Measurements from ENCODE around the gene ERICH6B. TPM values are rescaled to one million over a fixed set of nuclear protein-coding genes. Genes with fewer than 3 reads are reported as not detected.

ERICH6B gene
- total RNA-seq, 1 donor from 2014 or later: not detected

DNA sequence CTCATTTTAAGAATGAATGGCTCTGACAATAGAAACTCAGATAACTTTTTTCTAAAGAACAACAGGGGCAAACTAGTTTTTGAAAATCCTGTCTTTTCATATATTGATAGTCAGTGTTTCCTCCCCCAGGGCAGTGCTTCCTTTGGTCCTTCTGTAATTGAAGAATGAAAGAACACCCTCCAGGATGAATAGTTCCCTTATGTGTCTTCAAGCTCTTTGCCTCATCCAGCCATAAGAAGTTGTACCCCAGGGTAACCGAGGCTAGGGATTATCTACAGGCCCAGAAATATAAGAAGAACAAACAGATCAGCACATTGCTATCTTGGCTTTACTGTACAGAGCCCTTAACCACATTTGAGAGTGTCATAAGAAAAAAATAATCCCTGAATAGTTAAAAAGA, 12.1 kb upstream of the ERICH6B start:
- intact Hi-C loops (cut with micrococcal nuclease): no loop called here
- Mint-ChIP-seq H3K4me1 (ENCODE audit: low read depth) (no peaks in the 10 kb centered on the region), H3K9me3 (no peaks in the 10 kb centered on the region), H3K36me3 (ENCODE audit: low read depth) (no peaks in the 10 kb centered on the region), H3K27ac (no peak overlapping the region), H3K27me3 (ENCODE audit: insufficient read depth) (no peaks in the 10 kb centered on the region), H3K4me3 (no peak overlapping the region)
- DNase-seq (ENCODE audit: low spot score): no peak

DNA sequence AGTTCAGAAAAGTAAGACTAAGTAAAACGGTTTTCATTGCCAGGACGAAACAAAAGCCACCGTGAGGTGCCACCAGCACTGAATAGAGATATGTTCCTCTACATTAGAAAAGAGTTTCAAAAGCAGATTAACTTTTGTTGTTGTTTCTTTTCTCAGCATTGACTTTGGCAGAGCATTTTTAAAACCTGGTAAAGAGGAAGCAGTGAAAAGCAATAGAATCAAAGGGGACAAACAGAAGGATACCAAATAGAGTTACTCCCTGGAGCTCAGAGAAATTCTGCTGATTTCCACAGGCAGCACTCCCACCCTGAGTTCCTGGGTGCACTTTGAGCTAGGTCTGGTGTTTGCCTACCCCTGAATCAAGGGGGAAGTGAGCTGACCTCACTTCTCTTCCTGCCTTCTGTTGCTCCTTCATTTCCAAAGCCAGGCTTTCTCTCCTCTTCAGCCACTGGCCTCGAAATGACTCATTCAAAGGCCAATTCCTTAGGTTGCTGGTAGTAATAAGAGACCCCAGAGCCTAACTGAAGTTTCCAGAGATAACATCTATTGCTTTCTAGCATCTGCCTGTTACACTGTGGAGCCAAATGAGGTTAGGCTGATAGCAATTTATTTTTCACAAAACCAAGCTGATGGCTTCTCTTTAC, 11.3 kb upstream of the ERICH6B start:
- Mint-ChIP-seq H3K27ac (no peak overlapping the region), H3K27me3 (ENCODE audit: insufficient read depth) (peaks cover 3% of the 10 kb centered on the region), H3K36me3 (ENCODE audit: low read depth) (no peaks in the 10 kb centered on the region), H3K4me1 (ENCODE audit: low read depth) (no peaks in the 10 kb centered on the region), H3K9me3 (no peaks in the 10 kb centered on the region), H3K4me3 (no peak overlapping the region)
- intact Hi-C loops (cut with micrococcal nuclease): no loop called here
- DNase-seq (ENCODE audit: low spot score): no peak

DNA sequence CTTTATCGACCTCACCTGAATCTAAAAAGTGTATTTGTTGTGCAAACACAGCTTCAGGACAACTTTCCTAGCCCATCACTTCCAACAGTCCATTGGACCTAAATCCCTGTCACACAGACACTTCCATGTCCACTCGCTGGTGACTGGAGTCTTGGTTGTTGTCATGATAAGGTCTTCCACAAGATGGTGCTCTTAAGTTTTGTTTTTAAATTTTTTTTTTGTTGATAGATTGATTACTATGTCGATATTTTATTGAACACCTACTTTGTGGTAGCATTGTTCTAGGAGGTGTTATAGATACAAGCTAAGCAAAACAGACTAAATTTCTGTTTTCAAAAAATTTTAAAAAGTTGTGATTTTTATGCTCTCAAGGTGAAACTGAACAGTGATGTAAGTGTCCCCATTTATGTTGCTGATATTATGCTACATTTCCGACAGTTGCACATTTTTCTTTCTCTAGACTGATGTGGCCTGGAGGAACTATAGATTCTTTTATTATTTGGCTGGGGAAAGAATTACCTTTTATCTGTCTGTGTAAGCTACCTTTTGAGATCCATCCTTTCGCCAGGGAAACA, 8.1 kb upstream of the ERICH6B start:
- H3K4me1 Mint-ChIP-seq (ENCODE audit: low read depth): no peaks in the 10 kb centered on the region
- no peaks in the 10 kb centered on the region for H3K36me3 Mint-ChIP-seq (ENCODE audit: low read depth)
- intact Hi-C loops (cut with micrococcal nuclease): loop anchor here (1.0 to 2.0 kb wide), 3 partner anchors 95 to 698 kb away; no protein-coding TSS in a partner anchor
- peaks cover 14% of the 10 kb centered on the region for H3K27me3 Mint-ChIP-seq (ENCODE audit: insufficient read depth)
- no peak overlapping the region for H3K27ac Mint-ChIP-seq
- H3K4me3 Mint-ChIP-seq: no peak overlapping the region
- H3K9me3 Mint-ChIP-seq: no peaks in the 10 kb centered on the region
- DNase-seq (ENCODE audit: low spot score): no peak

DNA sequence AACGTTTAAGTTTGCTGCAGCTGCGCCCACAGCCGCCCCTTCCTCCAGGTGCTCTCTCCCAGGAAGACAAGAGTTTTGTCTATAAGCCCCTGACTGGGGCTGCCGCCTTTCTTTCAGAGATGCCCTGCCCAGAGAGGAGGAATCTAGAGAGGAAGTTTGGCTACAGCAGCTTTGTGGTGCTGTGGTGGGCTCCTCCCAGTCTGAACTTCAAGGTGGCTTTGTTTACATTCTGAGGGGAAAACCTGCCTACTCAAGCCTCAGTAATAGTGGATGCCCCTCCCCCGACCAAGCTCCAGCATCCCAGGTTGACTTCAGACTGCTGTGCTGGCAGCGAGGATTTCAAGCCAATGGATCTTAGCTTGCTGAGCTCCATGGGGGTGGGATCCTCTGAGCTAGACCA, 6.4 kb upstream of the ERICH6B start:
- Mint-ChIP-seq H3K9me3 (no peaks in the 10 kb centered on the region), H3K4me3 (no peak overlapping the region), H3K4me1 (ENCODE audit: low read depth) (no peaks in the 10 kb centered on the region), H3K27ac (no peak overlapping the region), H3K27me3 (ENCODE audit: insufficient read depth) (peaks cover 22% of the 10 kb centered on the region), H3K36me3 (ENCODE audit: low read depth) (no peaks in the 10 kb centered on the region)
- DNase-seq (ENCODE audit: low spot score): no peak
- intact Hi-C loops (cut with micrococcal nuclease): loop anchor here (2.0 kb wide), 1 partner anchor 505 kb away; no protein-coding TSS in a partner anchor

DNA sequence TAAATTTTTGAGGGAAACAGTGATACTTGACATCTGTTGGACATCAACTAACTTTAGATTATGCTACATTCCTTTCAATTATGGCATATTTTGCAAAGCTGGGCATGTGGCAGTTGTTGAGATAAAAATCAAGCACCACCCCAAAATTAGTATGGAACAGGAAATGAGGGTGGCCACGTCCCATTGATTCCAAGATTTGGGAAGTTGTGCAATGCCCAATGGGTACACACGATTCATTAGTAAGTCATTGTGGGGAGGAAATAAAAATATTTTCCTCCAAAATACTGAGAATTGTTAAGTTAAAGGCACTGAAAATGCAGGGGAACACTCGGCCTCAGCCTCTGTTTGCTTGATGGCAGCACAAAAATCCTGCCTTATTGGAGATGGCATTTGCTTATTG, 7.6 kb downstream of the ERICH6B start:
- Mint-ChIP-seq H3K27ac (no peak overlapping the region), H3K4me3 (no peak overlapping the region), H3K4me1 (ENCODE audit: low read depth) (no peaks in the 10 kb centered on the region), H3K9me3 (no peaks in the 10 kb centered on the region), H3K36me3 (ENCODE audit: low read depth) (no peaks in the 10 kb centered on the region), H3K27me3 (ENCODE audit: insufficient read depth) (peaks cover 9% of the 10 kb centered on the region)
- intact Hi-C loops (cut with micrococcal nuclease): no loop called here
- DNase-seq (ENCODE audit: low spot score): no peak

DNA sequence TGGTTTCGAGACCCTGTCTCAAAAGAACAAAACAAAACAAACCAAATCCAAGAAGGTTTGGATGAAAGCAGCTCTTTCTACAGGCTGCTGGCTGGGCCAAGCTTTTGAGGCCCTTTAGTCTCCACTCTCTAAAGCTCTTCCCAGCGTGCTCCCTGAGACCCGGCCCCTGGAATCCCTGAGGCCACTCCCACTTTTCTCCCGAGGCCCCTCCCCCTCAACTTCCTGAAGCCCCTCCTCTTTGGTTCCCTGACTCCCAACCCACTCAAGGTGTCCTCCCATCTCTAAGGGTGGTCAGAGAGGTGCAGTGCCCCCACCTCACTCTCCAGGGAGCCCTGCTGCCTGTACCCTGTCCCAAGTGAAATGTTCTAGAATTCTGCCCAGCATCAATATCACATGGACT, 10.6 kb downstream of the ERICH6B start:
- no peaks in the 10 kb centered on the region for H3K4me1 Mint-ChIP-seq (ENCODE audit: low read depth)
- H3K9me3 Mint-ChIP-seq: no peaks in the 10 kb centered on the region
- no peak overlapping the region for H3K4me3 Mint-ChIP-seq
- H3K27ac Mint-ChIP-seq: no peak overlapping the region
- H3K36me3 Mint-ChIP-seq (ENCODE audit: low read depth): no peaks in the 10 kb centered on the region
- H3K27me3 Mint-ChIP-seq (ENCODE audit: insufficient read depth): peaks cover 11% of the 10 kb centered on the region
- intact Hi-C loops (cut with micrococcal nuclease): no loop called here
- DNase-seq (ENCODE audit: low spot score): no peak

DNA sequence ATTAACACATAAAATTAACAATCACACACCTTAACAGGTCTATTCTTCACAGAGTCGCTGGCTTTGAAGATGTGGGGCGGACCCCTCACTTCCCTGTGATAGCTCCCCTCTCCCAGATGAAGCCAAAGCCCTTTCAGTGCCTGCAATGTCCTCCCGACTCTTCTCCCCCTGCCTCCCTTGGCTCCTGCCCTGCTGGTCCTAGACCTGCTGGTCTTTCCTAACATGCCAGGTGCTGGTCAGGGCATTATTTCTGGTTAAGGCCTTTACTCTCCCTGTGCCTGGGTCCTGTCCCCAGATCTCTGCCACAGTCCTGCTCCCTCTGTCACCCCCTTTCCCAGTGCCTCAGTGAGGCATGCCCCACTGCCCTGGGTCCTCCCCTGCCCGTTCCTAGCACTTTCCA, 12.2 kb downstream of the ERICH6B start:
- intact Hi-C loops (cut with micrococcal nuclease): no loop called here
- Mint-ChIP-seq H3K4me1 (ENCODE audit: low read depth) (no peaks in the 10 kb centered on the region), H3K36me3 (ENCODE audit: low read depth) (no peaks in the 10 kb centered on the region)

DNA sequence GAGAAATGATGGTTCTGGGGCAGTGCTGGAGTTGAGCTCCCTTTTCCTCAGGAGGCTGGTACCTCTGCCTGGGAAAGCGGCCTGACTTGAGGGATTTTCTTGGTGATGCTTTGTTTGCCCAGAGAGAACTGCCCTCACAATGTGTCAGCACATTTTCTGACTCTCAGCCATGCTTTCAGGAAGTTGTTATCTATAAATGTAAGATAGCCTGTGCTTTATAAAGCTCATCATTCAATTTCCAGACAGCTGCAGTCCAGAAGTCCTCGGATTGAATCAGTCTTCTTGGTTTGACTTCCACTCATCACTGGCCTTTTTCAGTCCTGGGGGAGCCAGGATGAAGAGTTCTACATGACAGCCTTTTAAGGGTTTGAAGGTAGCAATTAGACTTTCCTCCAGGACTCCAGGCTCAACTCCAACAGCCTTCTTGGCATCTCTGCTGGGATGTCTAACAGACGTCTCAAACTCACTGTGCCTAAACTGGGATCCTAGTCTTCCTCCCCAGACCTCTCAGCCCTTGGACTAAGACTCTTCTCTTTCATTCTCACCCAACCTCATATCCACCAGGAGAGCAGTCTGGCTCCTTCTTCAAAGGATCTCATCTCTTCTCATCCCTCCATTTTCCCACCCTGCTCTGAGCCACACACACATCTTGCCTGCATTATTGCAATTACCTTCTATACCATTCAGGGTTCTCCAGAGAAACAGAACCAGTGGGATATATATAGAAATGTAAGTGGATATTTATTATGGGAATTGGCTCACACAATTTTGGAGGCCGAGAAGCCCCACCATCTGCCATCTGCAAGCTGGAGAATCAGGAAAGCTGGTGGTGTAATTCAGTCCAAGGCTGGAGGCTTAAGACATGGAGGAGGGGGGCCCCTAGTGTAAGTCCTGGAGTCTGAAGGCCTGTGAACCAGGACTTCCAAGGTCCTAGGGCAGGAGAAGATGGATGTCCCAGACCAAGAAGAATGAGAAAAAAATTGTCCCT, 13.1 kb downstream of the ERICH6B start:
- Mint-ChIP-seq H3K9me3 (no peaks in the 10 kb centered on the region), H3K4me3 (no peak overlapping the region), H3K4me1 (ENCODE audit: low read depth) (no peaks in the 10 kb centered on the region), H3K27ac (no peak overlapping the region), H3K27me3 (ENCODE audit: insufficient read depth) (peaks cover 10% of the 10 kb centered on the region), H3K36me3 (ENCODE audit: low read depth) (no peaks in the 10 kb centered on the region)
- intact Hi-C loops (cut with micrococcal nuclease): no loop called here
- DNase-seq (ENCODE audit: low spot score): no peak

More for the DNA sequence above, 12.2 kb downstream of the ERICH6B start:
- Mint-ChIP-seq H3K27ac (no peak overlapping the region), H3K4me3 (no peak overlapping the region), H3K27me3 (ENCODE audit: insufficient read depth) (peaks cover 7% of the 10 kb centered on the region), H3K9me3 (no peaks in the 10 kb centered on the region)
- DNase-seq (ENCODE audit: low spot score): no peak

DNA sequence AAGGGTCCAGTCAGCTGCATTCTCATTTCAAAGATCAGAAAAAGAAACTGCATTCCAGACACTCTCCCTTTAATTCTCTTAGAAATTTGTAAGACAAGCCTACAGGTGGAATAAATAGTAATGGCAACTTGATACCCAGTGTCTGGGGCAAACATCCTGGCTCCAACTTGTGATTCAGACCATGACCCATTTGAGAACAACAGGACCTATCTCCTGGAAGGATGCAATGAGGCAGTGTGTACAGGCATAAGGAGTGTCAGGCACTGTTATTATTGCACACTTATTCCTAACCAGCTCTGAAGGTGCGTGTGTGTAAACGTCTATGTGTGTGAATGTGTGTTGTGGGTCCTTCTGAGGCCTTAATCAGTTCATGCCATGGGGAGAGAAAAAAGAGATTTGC, 13.9 kb downstream of the ERICH6B start:
- intact Hi-C loops (cut with micrococcal nuclease): no loop called here
- DNase-seq (ENCODE audit: low spot score): no peak
- Mint-ChIP-seq H3K9me3 (no peaks in the 10 kb centered on the region), H3K27me3 (ENCODE audit: insufficient read depth) (peaks cover 14% of the 10 kb centered on the region), H3K4me1 (ENCODE audit: low read depth) (no peaks in the 10 kb centered on the region), H3K36me3 (ENCODE audit: low read depth) (no peaks in the 10 kb centered on the region), H3K4me3 (no peak overlapping the region), H3K27ac (no peak overlapping the region)

DNA sequence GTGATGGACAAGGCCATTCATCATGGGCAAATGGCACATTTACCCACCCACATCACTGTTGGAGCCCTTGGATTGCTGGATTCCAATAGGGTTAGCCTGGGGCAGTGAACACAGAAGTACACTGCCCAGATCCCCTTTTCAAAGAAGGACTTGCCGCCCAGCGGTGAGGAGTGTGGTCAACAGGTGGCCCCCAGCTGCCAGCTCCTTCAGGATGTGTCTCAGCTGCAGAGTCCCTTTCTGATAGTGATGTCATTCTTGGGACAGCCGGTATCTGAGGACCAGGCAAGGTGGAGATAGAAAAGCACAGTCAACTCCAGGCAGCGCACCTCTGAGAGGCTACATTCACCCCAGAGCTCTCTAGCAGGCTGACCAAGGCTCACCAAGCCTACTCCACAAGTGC, 16.9 kb downstream of the ERICH6B start:
- Mint-ChIP-seq H3K27ac (no peak overlapping the region), H3K4me3 (no peak overlapping the region), H3K4me1 (ENCODE audit: low read depth) (no peaks in the 10 kb centered on the region), H3K9me3 (no peaks in the 10 kb centered on the region), H3K27me3 (ENCODE audit: insufficient read depth) (peaks cover 21% of the 10 kb centered on the region), H3K36me3 (ENCODE audit: low read depth) (no peaks in the 10 kb centered on the region)
- no peak for DNase-seq (ENCODE audit: low spot score)
- intact Hi-C loops (cut with micrococcal nuclease): no loop called here

DNA sequence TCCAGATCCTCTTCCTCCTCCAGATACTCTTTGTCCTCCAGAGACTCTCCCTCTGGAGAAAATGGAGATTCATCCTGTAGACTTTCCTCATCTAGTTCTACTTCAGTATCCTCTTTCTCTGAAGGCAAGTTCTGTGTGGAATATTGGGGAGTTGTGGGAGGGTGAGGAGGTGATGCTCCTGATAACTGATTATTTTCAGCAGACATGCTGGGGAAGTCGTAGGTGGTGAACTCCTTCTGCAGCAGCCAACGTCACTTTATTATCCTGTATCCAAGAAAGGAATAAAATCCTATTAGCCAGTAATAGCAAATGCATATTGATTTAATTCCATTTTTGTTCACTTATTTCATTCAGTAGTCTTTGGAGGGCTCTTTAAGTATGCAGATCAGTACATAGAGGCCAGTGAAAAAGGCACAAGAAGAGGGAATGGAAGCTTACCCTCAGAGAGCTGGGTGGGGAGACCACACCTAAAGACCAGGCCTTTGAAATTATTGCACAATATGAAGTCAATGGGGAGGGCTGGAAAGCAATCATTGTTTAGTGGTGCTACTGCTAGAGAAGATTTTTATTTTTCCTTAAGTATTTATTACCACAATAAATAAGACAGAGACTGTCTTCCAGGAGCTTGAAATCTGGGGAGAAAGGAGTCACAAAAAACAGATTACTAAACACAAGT, 18.6 kb downstream of the ERICH6B start:
- H3K4me1 Mint-ChIP-seq (ENCODE audit: low read depth): no peaks in the 10 kb centered on the region
- DNase-seq (ENCODE audit: low spot score): no peak
- peaks cover 21% of the 10 kb centered on the region for H3K27me3 Mint-ChIP-seq (ENCODE audit: insufficient read depth)
- H3K9me3 Mint-ChIP-seq: no peaks in the 10 kb centered on the region
- H3K27ac Mint-ChIP-seq: no peak overlapping the region
- intact Hi-C loops (cut with micrococcal nuclease): no loop called here
- no peaks in the 10 kb centered on the region for H3K36me3 Mint-ChIP-seq (ENCODE audit: low read depth)
- no peak overlapping the region for H3K4me3 Mint-ChIP-seq

DNA sequence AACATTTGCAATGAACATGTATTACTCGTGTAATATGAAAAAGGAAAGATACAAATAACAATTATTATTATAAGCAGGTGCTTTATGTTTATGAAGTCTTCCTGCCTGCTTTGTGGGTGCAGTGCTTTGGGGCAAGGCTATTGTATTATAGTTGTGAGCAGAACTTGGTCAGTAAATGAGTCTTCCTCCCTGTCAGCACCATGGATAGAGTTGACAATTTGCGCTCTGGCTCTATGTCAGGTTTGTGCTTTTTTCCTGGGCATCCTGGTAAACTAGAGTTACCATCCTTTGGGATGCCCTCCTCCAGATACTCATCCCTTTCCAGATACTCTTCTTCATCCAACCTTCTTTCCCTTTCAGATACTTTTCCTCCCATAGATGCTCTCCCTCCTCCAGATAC, 19.6 kb downstream of the ERICH6B start:
- no peak for DNase-seq (ENCODE audit: low spot score)
- intact Hi-C loops (cut with micrococcal nuclease): no loop called here
- Mint-ChIP-seq H3K4me3 (no peak overlapping the region), H3K27me3 (ENCODE audit: insufficient read depth) (peaks cover 19% of the 10 kb centered on the region), H3K27ac (no peak overlapping the region), H3K36me3 (ENCODE audit: low read depth) (no peaks in the 10 kb centered on the region), H3K4me1 (ENCODE audit: low read depth) (no peaks in the 10 kb centered on the region), H3K9me3 (no peaks in the 10 kb centered on the region)
